Spinal cord (tissue), 10 donors: ENCODE measurements around the gene TBXAS1. TPM values are rescaled to one million over a fixed set of nuclear protein-coding genes. Genes with fewer than 3 reads are reported as not detected.

ENCODE experiments used
- DNase-seq, 6 donors: peaks; one replicate each; pipeline versions ENCODE4 v3.0.0 to v3.0.0-alpha.2; 2013 to 2015; ENCODE audit warnings: low spot score in 6 of 6, low read depth in 4 of 6
- H3K27ac ChIP-seq: one replicate; pipeline ENCODE4 v1.5.1; 2013; ENCODE audit warnings: low read depth, low read length, control low read depth
- H3K27me3 ChIP-seq: one replicate; pipeline ENCODE4 v1.6.1; 2013; ENCODE audit warnings: low read length; ENCODE audit not compliant: control insufficient read depth, insufficient read depth
- H3K36me3 ChIP-seq: one replicate; pipeline ENCODE4 v1.6.1; 2013; ENCODE audit warnings: low read length; ENCODE audit not compliant: control insufficient read depth, insufficient read depth
- H3K4me1 ChIP-seq: one replicate; pipeline ENCODE4 v1.6.1; 2013; ENCODE audit warnings: low read length; ENCODE audit not compliant: control insufficient read depth, insufficient read depth
- H3K4me3 ChIP-seq: one replicate; pipeline ENCODE4 v1.5.1; 2013; ENCODE audit warnings: low read depth, low read length, control low read depth
- H3K9me3 ChIP-seq: one replicate; pipeline ENCODE4 v1.6.1; 2013; ENCODE audit warnings: low read length; ENCODE audit not compliant: control insufficient read depth, insufficient read depth
- WGBS: methylation state at CpG from one replicate; pipeline ENCODE4 v1.1.5; 2013; ENCODE audit warnings: missing lambda C conversion rate; ENCODE audit not compliant: insufficient coverage; 5-methylcytosine and 5-hydroxymethylcytosine counted together
- polyA plus RNA-seq, 2 donors: library from polyadenylated mRNA; unstranded; fragments of 120-200 nt; gene quantifications; one replicate each; pipeline ENCODE4 v1.2.1, GENCODE V29; 2013; ENCODE audit not compliant: insufficient read length in 2 of 2
- total RNA-seq, 2 donors: library from RNA; depleted of rRNA in 1 of 2; stranded (reverse); fragments of 120-200 nt in 1 of 2; fragments of >200 nt in 1 of 2; gene quantifications; one replicate each; pipeline versions ENCODE4 v1.2.3 to v1.2.4, GENCODE V29; 2013 to 2014
- donor health status: healthy.

TBXAS1 gene
- total and polyA plus RNA-seq, 4 donors, result 8.1 to 11.9 (median 10.3) TPM

DNA sequence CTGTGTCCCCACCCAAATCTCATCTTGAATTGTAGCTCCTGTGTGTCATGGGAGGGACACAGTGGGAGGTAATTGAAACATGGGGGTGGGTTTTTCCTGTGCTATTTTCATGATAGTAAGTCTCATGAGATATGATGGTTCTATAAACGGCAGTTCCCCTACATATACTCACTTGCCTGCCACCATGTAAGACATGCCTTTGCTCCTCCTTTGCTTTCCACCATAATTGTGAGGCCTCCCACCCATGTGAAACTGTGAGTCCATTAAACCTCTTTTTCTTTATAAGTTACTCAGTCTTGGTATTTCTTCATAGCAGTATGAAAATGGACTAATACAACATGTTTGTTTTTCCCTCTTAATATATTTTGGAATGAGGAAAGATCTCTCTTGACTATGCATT, 24.5 kb upstream of the TBXAS1 start:
- no peaks in the 10 kb centered on the region for H3K9me3 ChIP-seq
- no peak for DNase-seq
- no peaks in the 10 kb centered on the region for H3K4me1 ChIP-seq
- H3K27me3 ChIP-seq, result no peaks in the 10 kb centered on the region
- H3K36me3 ChIP-seq, result no peaks in the 10 kb centered on the region
- no peak overlapping the region for H3K27ac ChIP-seq
- WGBS, result no CpG with 5 or more reads among the region's 1 CpG
- H3K4me3 ChIP-seq, result no peak overlapping the region

DNA sequence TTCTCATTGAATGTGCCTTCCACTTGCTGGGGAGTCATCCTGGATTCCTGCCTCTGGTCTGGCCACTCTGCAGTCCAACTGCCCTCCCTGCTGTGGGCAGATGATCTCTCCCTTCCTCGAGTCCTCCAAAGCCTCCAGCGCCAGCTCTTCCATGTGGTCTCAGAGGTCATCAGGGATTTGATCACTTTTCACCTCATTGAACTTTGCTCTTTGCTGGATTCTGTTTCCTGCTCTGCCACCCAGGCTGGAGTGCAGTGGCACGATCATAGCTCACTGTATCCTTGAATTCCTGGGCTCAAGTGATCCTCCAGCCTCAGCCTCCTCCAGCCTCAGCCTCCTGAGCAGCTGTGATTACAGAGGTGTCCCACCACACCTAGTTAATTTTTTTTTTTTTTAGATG, 22.1 kb upstream of the TBXAS1 start:
- H3K4me1 ChIP-seq, result no peaks in the 10 kb centered on the region
- no peaks in the 10 kb centered on the region for H3K36me3 ChIP-seq
- H3K4me3 ChIP-seq, result no peak overlapping the region
- no peak overlapping the region for H3K27ac ChIP-seq
- 83% methylated on average over 3 of the region's 3 CpGs for WGBS
- H3K9me3 ChIP-seq, result no peaks in the 10 kb centered on the region
- DNase-seq, result no peak
- no peaks in the 10 kb centered on the region for H3K27me3 ChIP-seq

DNA sequence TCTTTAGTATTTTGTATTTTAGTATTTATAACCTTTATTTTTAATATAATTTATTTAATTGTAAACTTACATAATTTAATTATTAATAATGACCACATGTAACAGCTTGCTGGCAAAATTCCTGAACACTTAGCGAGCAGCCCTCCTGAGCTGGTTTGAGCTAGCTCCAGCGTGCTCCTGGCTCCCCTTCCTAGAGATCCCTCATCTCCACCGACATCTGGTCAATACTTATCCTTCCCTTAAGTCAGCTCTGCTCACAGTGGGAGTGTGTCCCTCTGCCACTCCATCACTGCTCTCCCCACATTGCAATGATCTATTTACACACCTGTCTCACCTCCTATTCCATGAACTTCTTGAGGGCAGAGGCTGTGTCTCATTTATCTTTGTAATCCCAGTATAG, 20.6 kb upstream of the TBXAS1 start:
- Histone ChIP-seq H3K36me3 (no peaks in the 10 kb centered on the region), H3K4me3 (no peak overlapping the region), H3K27ac (no peak overlapping the region), H3K9me3 (no peaks in the 10 kb centered on the region), H3K4me1 (no peaks in the 10 kb centered on the region), H3K27me3 (no peaks in the 10 kb centered on the region)
- DNase-seq, result no peak
- 86% methylated on average over 3 of the region's 3 CpGs for WGBS

DNA sequence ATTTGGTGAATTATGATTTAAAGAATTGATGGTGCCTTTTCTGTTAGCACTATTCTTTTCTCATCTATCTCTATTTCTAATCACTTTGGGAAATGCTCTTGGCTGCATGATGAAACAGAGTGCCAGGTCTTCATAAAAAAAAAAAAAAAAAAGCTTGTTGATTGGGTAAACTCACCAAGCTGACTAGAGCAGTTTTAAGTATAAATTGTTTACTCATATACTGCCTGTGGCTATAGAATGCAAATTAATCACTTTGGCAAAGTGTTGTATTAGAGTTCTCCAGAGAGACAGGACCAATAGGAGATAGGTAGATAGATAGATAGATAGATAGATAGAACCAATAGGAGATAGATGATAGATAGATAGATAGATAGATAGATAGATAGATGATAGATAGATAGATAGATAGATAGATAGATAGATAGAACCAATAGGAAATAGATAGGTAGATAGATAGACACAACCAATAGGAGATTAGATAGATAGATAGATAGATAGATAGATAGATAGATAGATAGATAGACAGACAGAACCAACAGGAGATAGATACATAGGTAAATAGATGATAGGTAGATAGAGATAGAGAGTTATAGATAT, 20.1 kb upstream of the TBXAS1 start:
- no peak for DNase-seq
- no peaks in the 10 kb centered on the region for H3K36me3 ChIP-seq
- H3K27me3 ChIP-seq, result no peaks in the 10 kb centered on the region
- H3K9me3 ChIP-seq, result no peaks in the 10 kb centered on the region
- no peaks in the 10 kb centered on the region for H3K4me1 ChIP-seq
- H3K27ac ChIP-seq, result no peak overlapping the region
- H3K4me3 ChIP-seq, result no peak overlapping the region

DNA sequence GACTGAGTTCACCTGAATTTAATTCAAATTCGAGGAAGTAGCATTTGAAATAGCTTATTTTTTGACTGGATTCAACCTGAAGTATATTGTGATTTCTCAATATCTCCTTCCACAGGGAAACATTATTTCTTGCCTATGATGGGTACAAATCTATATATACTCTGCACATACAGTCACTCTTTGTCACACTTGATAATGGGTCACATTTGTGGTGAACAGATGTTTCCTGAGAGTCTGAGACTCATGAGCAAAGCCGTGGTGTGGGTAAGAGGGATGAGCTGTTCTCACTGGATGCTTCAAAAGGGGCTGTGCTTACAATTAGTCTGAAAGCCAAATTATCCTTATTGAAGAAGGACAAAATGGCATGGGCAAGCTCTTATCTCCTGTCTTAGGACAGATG, 18.0 kb upstream of the TBXAS1 start:
- Histone ChIP-seq H3K27ac (no peak overlapping the region), H3K4me3 (no peak overlapping the region), H3K36me3 (no peaks in the 10 kb centered on the region), H3K4me1 (no peaks in the 10 kb centered on the region), H3K27me3 (no peaks in the 10 kb centered on the region), H3K9me3 (no peaks in the 10 kb centered on the region)
- DNase-seq, result no peak
- 44% methylated on average over 1 of the region's 2 CpGs for WGBS

DNA sequence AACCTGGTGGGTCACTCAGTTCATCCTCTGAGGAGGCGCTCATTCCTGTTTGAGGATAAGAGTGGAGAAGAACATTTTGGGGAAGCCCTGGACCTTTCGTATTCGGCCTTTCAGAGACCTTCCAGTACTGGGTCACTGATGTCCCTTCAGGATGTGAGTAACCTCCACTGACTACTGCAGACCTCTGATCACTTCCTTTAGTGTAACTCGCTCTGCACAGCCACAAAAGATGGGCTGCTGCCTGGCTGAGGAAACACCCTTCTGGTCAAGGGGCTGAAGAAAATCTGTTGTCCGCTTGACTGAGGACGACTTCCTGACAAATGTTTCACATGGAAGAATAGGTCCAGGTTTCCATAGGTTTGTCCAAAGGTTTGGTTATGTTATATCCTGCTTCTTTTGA, 15.9 kb upstream of the TBXAS1 start:
- Histone ChIP-seq H3K4me1 (no peaks in the 10 kb centered on the region), H3K36me3 (no peaks in the 10 kb centered on the region), H3K27me3 (no peaks in the 10 kb centered on the region), H3K27ac (no peak overlapping the region), H3K9me3 (no peaks in the 10 kb centered on the region), H3K4me3 (no peak overlapping the region)
- DNase-seq, result no peak
- 95% methylated on average over 4 of the region's 6 CpGs for WGBS

DNA sequence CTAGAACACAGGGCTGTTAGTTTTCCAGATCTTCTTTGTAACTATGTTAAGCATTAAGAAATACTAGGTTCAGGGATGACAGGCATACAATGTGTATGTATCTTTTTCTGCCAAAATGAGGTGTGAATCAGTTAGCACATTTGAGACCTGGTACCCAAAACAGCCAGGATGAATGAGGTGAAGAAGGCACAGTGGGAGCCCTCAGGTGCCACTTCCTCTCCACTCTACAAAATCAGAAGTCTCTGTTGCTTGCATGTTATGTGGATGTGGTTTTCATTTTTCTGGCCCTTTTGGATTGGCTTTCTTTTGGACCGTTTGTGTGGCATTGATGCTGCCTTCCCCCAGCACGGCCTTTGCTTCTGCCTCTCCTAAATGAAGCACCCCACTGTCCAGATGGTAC, 15.4 kb upstream of the TBXAS1 start:
- Histone ChIP-seq H3K4me3 (no peak overlapping the region), H3K27ac (no peak overlapping the region)
- no CpG with 5 or more reads among the region's 2 CpGs for WGBS

DNA sequence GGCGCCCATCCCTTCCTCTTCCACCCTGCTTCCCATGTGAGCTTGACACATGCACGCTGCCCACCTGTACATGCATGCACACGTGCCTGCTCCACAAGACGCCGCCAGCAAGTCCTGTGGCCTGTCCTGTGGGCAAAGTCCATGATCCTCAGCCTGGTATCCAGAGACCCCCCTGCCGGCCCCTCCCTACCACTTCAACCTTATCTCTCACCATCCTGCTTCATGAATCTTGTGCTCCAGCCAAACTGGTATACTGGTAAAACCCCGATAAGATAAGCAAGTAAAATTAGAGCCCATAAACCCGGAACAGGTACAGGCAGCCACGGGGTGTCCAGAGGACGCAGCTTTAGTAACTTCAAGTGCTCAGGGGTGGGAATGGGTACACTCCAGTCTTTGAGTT, 11.8 kb upstream of the TBXAS1 start:
- Histone ChIP-seq H3K36me3 (no peaks in the 10 kb centered on the region), H3K4me1 (no peaks in the 10 kb centered on the region), H3K4me3 (no peak overlapping the region), H3K27ac (no peak overlapping the region), H3K9me3 (no peaks in the 10 kb centered on the region), H3K27me3 (no peaks in the 10 kb centered on the region)
- DNase-seq, result no peak
- WGBS, result 98% methylated on average over 9 of the region's 10 CpGs

More for the DNA sequence above, 15.4 kb upstream of the TBXAS1 start:
- Histone ChIP-seq H3K9me3 (no peaks in the 10 kb centered on the region), H3K27me3 (no peaks in the 10 kb centered on the region), H3K36me3 (no peaks in the 10 kb centered on the region), H3K4me1 (no peaks in the 10 kb centered on the region)
- DNase-seq, result no peak

DNA sequence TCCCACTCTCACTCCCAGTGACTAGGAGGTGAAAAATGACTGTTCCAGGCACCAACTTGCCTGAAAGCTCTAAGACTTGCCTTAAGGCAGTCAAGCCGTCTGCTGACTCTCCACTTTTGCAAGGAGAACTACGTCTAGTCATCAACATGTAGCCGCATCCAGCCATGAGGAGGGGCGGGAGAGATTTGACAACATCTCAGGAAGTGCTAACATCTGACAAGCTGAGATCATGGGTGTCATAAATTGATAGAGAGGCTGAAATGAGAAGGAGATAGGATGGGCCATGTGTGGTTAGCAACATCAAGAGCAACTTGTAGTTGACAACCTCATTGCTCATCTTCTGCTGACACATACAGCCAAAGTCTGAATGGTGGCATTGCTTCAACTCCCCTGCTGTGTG, 9.0 kb upstream of the TBXAS1 start:
- 100% methylated on average over 3 of the region's 4 CpGs for WGBS
- no peaks in the 10 kb centered on the region for H3K27me3 ChIP-seq
- no peak for DNase-seq
- no peaks in the 10 kb centered on the region for H3K9me3 ChIP-seq
- H3K27ac ChIP-seq, result no peak overlapping the region
- H3K36me3 ChIP-seq, result no peaks in the 10 kb centered on the region
- no peak overlapping the region for H3K4me3 ChIP-seq
- H3K4me1 ChIP-seq, result no peaks in the 10 kb centered on the region

DNA sequence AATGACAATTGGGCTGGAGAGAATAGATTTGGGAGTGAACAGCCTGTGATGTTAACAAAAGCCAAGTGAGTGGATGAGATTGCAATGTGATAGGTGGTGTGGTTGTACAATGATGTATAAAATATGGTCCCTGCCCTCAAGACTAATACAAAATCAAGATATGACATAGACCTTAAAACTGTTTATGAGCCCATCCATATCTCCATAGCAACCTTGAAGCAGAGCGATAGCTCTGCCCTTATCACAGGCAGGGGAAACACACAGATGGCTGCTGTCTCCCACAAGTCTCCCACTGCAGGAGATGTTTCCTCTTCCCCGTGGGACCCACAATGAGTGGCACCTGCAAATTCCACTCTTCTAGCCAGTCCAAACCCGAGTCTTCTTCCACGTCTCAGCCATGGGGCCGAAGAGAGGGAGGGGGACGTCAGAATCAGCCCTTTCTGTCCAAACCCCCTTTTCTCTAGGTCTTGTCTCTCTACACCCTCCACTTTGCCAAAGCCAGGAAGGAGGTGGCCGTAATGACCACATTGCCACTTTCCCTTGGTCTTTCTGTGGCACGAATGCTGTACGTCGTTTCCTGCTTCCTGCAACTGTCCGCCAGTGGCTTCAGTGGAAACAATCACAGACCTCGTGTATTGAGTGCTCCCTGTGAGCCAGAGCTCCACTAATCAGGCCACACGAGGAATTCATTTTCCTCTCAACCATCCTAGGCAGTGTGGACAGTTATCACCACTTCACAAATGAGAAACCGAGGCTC, 7.5 kb upstream of the TBXAS1 start:
- Histone ChIP-seq H3K27ac (no peak overlapping the region), H3K27me3 (no peaks in the 10 kb centered on the region), H3K4me1 (no peaks in the 10 kb centered on the region), H3K9me3 (no peaks in the 10 kb centered on the region), H3K36me3 (no peaks in the 10 kb centered on the region), H3K4me3 (no peak overlapping the region)
- DNase-seq, result peak in 1 of 6 donors; percentile 48
- 80% methylated on average over 12 of the region's 14 CpGs for WGBS
